ENCODE results near the gene TPRG1.

DNA sequence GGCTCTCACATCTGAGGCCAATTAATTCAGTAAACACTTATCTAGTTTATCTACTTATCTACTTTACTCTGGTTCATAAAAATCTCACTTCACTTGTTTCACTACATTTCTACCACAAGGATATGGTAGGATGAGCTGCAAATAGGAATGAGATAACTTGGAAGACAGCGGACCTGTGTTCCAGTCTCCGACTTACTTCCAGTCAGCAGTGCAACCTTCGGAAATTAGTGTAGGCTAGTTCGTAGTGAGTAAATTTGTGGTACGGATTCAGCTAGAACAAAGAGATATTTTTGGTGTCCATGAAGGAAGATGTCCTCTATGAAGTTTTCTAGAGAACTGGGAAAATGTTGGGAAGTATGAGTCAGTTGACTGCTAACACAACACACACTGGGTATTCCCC is 66.3 kb downstream of the TPRG1 start:
- TF ChIP-seq, protein P1, sequence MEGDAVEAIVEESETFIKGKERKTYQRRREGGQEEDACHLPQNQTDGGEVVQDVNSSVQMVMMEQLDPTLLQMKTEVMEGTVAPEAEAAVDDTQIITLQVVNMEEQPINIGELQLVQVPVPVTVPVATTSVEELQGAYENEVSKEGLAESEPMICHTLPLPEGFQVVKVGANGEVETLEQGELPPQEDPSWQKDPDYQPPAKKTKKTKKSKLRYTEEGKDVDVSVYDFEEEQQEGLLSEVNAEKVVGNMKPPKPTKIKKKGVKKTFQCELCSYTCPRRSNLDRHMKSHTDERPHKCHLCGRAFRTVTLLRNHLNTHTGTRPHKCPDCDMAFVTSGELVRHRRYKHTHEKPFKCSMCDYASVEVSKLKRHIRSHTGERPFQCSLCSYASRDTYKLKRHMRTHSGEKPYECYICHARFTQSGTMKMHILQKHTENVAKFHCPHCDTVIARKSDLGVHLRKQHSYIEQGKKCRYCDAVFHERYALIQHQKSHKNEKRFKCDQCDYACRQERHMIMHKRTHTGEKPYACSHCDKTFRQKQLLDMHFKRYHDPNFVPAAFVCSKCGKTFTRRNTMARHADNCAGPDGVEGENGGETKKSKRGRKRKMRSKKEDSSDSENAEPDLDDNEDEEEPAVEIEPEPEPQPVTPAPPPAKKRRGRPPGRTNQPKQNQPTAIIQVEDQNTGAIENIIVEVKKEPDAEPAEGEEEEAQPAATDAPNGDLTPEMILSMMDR (IDR thresholded peaks at IDR 0.05): no peak
- TF ChIP-seq EZH2 (IDR thresholded peaks at IDR 0.05): no peak
- no peak for TF ChIP-seq EZH2phosphoT487 (IDR thresholded peaks at IDR 0.05)

Measured in neural progenitor cell (in vitro differentiated cells).